KOPT-K1 (cell line): ENCODE measurements around the gene CHD9.
A peak's percentile ranks its signal among the peaks of the same experiment; 100 is the strongest.
"Not testable (repeated sequence)": the region's sequence is repeated elsewhere in the genome, so short reads cannot be mapped to it uniquely, and the experiment has no call there.

Experiments
- H3K27ac ChIP-seq: fragments of 200-600 bp; sonication (generic); 2 replicates; pipeline ENCODE4 v1.5.1; 2016; ENCODE audit warnings: antibody characterized with exemption, mild to moderate bottlenecking, low read depth, low read length; ENCODE audit not compliant: poor library complexity, severe bottlenecking
- H3K36me3 ChIP-seq: fragments of 200-600 bp; sonication (generic); 2 replicates; pipeline ENCODE4 v1.5.1; 2017; ENCODE audit warnings: antibody characterized with exemption, mild to moderate bottlenecking, low read length, moderate library complexity; ENCODE audit not compliant: insufficient read depth
- H3K9me3 ChIP-seq: fragments of 200-600 bp; sonication (generic); 2 replicates; pipeline ENCODE4 v1.5.1; 2017; ENCODE audit warnings: antibody characterized with exemption, low read length, mild to moderate bottlenecking; ENCODE audit not compliant: insufficient read depth, poor library complexity, severe bottlenecking

CHD9 gene, protein sequence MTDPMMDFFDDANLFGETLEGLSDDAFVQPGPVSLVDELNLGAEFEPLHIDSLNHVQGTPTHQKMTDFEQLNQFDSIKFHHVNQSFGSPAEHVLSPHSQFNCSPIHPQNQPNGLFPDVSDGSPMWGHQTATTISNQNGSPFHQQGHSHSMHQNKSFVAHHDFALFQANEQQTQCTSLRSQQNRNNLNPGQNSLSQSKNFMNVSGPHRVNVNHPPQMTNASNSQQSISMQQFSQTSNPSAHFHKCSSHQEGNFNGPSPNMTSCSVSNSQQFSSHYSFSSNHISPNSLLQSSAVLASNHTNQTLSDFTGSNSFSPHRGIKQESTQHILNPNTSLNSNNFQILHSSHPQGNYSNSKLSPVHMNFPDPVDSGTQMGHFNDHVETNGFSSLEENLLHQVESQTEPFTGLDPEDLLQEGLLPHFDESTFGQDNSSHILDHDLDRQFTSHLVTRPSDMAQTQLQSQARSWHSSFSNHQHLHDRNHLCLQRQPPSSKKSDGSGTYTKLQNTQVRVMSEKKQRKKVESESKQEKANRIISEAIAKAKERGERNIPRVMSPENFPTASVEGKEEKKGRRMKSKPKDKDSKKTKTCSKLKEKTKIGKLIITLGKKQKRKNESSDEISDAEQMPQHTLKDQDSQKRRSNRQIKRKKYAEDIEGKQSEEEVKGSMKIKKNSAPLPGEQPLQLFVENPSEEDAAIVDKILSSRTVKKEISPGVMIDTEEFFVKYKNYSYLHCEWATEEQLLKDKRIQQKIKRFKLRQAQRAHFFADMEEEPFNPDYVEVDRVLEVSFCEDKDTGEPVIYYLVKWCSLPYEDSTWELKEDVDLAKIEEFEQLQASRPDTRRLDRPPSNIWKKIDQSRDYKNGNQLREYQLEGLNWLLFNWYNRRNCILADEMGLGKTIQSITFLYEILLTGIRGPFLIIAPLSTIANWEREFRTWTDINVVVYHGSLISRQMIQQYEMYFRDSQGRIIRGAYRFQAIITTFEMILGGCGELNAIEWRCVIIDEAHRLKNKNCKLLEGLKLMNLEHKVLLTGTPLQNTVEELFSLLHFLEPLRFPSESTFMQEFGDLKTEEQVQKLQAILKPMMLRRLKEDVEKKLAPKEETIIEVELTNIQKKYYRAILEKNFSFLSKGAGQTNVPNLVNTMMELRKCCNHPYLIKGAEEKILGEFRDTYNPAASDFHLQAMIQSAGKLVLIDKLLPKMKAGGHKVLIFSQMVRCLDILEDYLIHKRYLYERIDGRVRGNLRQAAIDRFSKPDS (N-terminal part only)

DNA sequence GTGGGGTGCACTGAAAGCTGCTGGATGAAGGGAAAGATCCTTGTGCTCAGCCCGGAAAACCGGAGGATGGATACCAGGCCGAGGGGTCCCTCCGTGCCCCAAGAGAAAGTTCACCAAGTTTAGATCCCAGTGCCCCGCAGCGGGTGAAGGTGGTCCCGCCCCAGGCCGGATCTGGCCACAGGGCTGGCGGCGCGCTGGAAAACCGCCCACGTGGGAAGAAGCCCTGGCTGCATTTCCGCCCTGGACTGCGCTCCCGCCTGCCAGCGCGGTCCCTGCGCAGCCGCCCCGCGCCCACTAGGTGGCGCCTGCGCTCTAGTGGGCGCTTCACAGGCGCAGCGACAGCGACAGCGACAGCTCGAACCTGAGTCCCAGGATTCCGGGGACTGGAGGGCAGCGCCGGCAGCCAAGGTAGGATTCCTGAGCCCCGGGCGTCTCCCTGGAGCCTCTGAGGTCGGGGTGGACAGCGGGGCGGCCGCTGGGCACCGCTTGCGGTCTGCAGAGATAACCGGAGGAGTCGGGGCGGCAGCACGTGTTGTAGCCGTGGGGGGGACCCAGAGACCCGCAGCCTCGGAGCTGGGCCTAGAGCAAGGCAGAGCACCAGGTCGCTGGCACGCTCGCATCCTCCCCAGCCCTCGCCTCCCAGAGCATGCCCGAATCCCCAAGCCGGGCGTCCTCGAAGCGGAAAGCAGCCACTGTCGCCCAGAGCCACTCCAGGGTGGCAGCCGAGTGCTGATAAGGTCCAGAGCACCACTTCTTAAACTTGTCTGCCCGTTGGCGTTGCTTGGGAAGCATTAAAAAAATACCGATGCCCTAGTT is at the start of gene CHD9:
CHD9 (plus strand) TSS at position 322 of the 816 bp plus-strand sequence. CDS start 101,099 bp downstream, outside the sequence.
- Histone ChIP-seq H3K36me3 (no peaks in the 10 kb centered on the region), H3K27ac (peak within 1 kb of the TSS; percentile 73), H3K9me3 (no peaks in the 10 kb centered on the region)

DNA sequence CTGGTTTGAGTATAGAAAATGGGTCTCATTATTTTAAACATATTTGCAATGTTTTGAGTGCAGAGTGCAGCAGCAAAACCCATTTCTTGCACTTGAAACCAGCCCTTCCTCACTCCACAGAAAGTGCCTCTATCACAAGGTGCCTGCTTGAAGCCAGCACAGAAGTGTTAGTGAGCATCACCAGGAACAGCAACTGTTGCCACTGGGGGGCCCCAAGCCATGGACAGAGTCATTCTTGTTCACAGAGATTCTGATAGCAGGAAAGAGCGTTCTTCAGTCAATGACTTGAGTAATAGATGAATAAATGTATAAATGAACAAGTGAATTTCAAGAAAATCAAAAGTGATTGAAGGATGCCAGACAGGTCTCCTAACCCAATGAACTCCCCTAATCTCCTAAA is 47.7 kb upstream of the CHD9 start:
- H3K36me3 ChIP-seq, result no peaks in the 10 kb centered on the region
- no peaks in the 10 kb centered on the region for H3K9me3 ChIP-seq
- H3K27ac ChIP-seq, result no peak overlapping the region

DNA sequence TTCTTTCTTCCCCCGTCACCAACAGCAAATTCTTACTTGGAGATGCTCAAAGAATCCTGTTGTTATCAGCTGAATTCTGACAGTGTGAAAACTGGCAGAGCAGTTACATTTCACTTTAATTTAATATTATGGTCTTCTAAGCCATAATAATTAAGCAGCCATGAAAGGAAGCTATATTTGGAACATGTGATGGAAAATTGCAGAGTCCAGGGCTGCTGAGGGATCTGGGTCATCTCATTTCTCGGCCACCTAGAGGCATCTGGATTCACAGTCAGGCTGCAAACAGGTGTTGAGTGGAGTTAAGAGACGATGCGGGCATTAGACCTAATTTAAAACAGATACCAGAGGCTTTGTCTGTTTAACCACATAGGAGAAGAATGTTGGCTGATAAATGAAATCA is 40.5 kb upstream of the CHD9 start:
- Histone ChIP-seq H3K9me3 (no peaks in the 10 kb centered on the region), H3K27ac (no peak overlapping the region), H3K36me3 (no peaks in the 10 kb centered on the region)

DNA sequence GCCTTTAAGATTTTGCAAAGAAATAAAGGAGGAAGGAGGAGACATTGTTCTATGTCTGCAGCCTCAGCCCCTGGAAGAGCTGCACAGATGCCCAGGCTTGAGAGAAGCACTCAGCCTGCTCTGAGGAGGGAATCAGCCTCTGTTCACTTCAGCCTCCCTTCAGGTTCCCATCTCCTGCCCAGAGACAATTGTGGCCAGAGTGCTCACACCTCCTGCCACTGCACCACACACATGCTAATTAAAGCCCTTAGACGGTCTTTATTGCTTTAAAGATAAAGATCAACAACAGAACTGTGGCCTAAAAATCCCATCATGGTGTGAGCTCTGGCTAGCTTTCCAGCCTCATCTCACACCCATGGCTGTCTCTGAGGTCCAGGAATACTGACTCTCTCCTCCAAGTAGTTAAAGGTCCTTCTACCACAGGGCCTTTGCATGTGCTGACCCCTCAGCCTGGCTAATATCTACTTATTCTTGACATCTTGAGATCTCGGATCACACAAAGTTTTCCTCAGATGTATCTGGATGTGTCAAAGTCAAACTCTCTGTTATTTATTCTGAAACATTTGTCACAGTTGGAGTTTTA is 35.9 kb upstream of the CHD9 start:
- no peaks in the 10 kb centered on the region for H3K9me3 ChIP-seq
- H3K27ac ChIP-seq, result no peak overlapping the region
- H3K36me3 ChIP-seq, result no peaks in the 10 kb centered on the region

DNA sequence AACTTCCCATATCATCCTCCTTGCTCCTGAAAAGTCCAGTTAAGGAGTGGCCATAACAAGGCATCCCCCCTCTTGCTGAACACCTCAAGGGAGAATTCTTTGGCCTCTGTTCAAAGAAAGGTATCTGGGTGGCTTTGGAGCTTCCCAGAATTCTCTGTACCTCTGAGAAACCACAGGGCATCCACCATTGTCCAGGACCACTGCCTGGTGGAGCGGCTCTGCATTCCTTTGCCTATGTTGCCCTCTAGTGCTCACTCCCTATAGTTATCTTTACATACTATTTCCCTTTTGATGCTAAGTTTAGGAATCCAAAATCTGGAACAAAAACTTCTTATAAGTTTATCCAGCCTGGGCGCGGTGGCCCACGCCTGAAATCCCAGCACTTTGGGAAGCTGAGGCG is 32.4 kb upstream of the CHD9 start:
- Histone ChIP-seq H3K27ac (no peak overlapping the region), H3K36me3 (no peaks in the 10 kb centered on the region), H3K9me3 (no peaks in the 10 kb centered on the region)

DNA sequence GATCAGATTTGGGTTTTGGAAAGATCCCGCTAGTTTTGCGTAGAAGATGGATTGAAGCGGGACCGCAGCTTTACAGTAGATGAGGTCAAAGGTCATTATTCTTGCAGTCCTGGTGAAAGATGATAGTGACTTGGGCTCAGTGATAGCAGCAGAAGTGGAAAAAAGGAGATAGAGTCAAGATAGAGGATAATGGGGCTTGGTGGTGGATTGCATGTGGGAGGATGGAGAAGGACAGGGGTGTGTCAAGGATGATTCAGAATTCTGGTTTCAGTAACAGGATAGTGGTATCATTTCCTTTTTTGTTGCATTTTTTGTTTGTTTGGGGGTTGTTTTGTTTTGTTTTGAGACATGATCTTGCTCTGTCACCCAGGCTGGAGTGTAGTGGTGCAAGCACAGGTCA is 30.7 kb upstream of the CHD9 start:
- Histone ChIP-seq H3K36me3 (no peaks in the 10 kb centered on the region), H3K27ac (no peak overlapping the region), H3K9me3 (no peaks in the 10 kb centered on the region)

DNA sequence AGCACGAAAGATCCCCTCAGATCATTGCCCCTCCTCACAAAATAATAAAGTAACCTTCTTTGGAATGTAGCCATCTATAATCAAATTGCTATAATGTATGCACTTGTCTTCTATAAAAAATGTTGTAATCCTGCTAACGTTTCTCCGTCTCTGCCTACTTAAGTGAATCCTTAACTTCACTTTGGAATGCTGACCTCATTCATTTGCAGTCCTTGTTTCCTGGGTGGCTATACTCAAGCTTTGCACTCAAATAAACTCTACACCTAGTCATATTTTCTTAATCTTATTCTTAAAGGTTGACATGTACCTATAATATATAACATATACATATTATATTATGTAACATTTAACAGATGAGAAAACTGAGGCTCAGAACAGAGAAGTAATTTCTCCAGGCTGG is 24.8 kb upstream of the CHD9 start:
- H3K27ac ChIP-seq, result no peak overlapping the region
- H3K36me3 ChIP-seq, result no peaks in the 10 kb centered on the region
- H3K9me3 ChIP-seq, result peaks cover 17% of the 10 kb centered on the region

DNA sequence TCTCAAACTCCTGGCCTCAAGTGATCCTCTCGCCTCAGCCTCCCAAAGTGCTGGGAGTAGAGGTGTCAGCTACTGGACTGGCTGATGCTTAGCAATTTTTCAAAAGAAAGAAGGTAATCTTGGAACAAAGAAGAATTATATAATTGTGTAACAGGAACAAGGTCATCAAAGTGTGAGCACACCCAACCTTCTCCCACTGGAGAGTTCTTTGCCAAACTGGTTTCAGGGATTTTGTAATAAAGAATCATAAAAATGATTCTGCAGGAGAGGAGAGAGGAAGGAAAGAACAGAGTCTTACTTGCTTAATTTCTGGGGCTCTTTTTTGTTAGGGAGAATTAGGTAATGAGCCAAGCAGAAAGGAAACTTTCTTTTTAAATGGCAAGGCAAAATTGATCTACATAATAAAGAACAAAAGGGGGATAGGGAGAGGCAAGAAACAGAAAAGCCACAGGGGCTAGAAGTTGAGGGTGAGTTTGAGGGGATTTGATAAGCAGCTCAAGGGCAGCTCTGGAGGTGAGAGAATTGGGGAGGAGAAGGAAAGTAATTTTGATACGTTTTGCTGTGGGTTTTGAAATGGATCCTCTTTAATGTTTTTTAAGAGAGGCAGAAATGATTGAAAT is 23.4 kb upstream of the CHD9 start:
- Histone ChIP-seq H3K9me3 (peaks cover 17% of the 10 kb centered on the region), H3K27ac (no peak overlapping the region), H3K36me3 (no peaks in the 10 kb centered on the region)

DNA sequence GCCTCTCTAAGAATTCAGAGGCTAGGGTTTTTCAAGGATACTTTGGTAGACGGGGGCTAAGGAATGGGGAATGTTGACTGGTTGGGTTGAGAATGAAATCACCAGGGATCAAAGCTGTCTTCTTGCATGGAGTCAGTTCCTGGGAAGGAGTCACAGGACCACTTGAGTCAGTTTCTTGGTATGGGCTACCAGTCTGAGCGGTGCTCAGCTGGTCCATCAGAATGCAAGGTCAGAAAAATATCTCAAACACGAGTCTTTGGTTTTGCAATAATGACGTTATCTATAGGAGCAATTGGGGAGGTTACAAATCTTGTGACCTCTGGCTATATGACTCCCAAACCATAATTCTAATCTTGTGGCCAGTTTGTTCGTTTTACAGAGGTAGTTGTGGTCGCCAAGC is 20.5 kb upstream of the CHD9 start:
- Histone ChIP-seq H3K27ac (no peak overlapping the region), H3K36me3 (no peaks in the 10 kb centered on the region), H3K9me3 (peaks cover 17% of the 10 kb centered on the region)

DNA sequence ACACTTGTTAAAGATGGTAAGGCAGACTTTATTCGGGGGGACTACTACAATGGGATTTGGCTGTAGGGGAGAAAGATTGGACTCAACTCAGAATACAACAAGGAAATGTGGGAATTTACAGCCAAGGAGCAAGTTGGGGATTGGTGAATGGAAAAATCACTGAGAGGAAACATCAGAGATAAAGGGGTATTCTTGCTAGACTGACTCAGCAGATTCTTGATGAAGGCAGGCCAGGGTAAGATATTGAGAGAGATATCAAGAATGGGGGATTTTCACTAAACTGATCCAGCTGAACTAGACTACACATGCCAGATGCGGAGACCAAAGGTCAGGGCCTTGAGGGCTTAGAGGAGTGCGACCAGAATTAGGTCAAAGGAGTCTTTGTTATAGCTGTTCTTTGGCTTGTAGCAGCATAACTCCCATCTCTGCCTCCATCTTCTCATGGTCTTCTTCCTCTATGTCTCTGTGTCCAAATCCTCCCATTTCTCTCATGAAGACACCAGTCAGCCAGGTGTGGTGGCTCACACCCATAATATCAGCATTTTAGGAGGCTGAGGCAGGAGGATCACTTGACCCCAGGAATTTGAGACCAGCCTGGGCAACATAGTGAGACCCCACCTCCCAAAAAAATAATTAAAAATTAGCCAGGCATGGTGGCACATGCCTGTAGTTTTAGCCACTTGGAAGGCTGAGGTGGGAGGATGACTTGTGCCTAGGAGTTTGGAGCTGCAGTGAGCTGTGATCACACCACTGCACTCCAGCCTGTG is 19.4 kb upstream of the CHD9 start:
- Histone ChIP-seq H3K27ac (no peak overlapping the region), H3K9me3 (peaks cover 17% of the 10 kb centered on the region), H3K36me3 (no peaks in the 10 kb centered on the region)

DNA sequence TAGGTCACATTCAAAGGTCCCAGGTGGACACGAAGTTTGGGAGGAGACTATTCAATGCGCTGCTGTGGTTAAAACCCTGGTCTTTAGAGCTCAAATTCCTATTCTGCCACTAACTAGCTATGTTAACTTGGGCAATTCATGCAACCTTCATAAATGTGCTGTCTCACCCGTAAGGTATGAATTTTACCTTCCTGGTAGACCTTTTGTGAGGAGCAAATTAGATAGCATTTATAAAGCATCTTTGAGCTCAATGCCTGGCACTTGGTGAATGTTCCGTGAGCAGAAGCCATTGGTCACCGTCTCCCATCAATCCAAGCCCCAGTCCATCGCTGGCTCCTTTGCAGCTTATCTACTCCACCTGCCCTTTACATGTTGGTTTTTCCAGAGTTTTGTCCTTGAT is 18.7 kb upstream of the CHD9 start:
- Histone ChIP-seq H3K36me3 (no peaks in the 10 kb centered on the region), H3K9me3 (peaks cover 17% of the 10 kb centered on the region), H3K27ac (no peak overlapping the region)

DNA sequence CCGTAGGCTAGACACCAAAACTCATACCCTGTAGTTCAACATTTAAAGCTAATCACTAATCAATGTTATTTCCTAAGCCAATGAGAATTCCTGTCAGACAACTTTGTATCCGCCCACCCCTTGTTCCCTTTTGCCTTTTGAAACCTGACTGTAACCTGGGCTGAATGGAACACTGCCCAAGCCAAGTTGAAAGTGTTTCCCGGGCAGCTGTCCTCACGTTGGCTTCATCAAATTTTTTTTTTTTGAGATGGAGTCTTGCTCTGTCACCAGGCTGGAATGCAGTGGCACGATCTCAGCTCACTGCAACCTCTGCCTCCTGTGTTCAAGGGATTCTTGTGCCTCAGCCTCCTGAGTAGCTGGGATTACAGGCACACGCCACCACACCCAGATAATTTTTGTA is 18.1 kb upstream of the CHD9 start:
- H3K36me3 ChIP-seq, H3K27ac ChIP-seq: not testable (repeated sequence)
- H3K9me3 ChIP-seq, result peaks cover 17% of the 10 kb centered on the region

DNA sequence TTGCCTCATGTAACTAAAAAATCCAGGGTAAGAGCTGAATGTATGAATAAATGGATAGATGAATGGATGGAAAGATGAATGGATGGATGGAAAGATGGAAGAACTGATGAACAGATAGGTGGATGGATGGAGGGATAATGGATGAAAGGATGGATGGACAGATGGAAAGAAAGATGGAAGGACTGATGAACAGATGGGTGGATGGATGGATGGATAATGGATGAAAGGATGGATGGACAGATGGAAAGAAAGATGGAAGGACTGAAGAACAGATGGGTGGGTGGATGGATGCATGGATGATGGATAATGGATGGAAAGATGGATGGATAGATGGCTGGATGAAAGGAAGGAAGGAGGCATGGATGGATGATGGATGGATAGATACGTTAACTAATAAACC is 14.0 kb upstream of the CHD9 start:
- Histone ChIP-seq H3K36me3 (no peaks in the 10 kb centered on the region), H3K27ac (no peak overlapping the region), H3K9me3 (no peaks in the 10 kb centered on the region)
